NAMALWA (cell line): ENCODE data around the gene BTK.

Experiments
- DNase-seq: peaks from one replicate; pipeline ENCODE4 v3.0.0-alpha.2; 2015; ENCODE audit warnings: low spot score

Gene BTK

GRCh38 chrX:101385795-101386541 lies at the start of gene BTK:
BTK (minus strand) TSS chrX:101386191; CDS start chrX:101375284, 10,907 bp downstream.
- DNase-seq: peak; percentile 74

- DNase-seq: no peak
These were observed 44.6 kb upstream of the BTK start for GRCh38 chrX:101430457-101431078.

- DNase-seq: no peak
These were observed 43.9 kb upstream of the BTK start for GRCh38 chrX:101429934-101430333.

- DNase-seq: no peak
These were observed 42.0 kb upstream of the BTK start for GRCh38 chrX:101427954-101428353.

- DNase-seq: no peak
These were observed 33.5 kb upstream of the BTK start for GRCh38 chrX:101419489-101419888.

- DNase-seq: no peak
These were observed 32.2 kb upstream of the BTK start for GRCh38 chrX:101417981-101418841.

- no peak for DNase-seq
These were observed 31.2 kb upstream of the BTK start for GRCh38 chrX:101417190-101417589.

- DNase-seq: no peak
These were observed 30.7 kb upstream of the BTK start for GRCh38 chrX:101416691-101417090.

GRCh38 chrX:101415180-101416145 lies 29.5 kb upstream of the BTK start:
- peak; percentile 66 for DNase-seq

GRCh38 chrX:101411984-101412383 lies 26.0 kb upstream of the BTK start:
- DNase-seq: no peak

- DNase-seq: no peak
These were observed 24.5 kb upstream of the BTK start for GRCh38 chrX:101410461-101410860.

- no peak for DNase-seq
These were observed 23.1 kb upstream of the BTK start for GRCh38 chrX:101409043-101409442.

- no peak for DNase-seq
These were observed 22.5 kb upstream of the BTK start for GRCh38 chrX:101408532-101408841.

- DNase-seq: peak; percentile 98
These were observed 21.9 kb upstream of the BTK start, which contains the start of the genes GLA and HNRNPH2 for GRCh38 chrX:101407748-101408531. GLA (minus strand) TSS chrX:101407925; CDS start chrX:101407903, 22 bp downstream. HNRNPH2 (plus strand) TSS chrX:101408222; CDS start chrX:101411989, 3,767 bp downstream.

GRCh38 chrX:101407167-101407747 lies 21.3 kb upstream of the BTK start:
- DNase-seq: peak; percentile 59

- no peak for DNase-seq
These were observed 13.8 kb upstream of the BTK start for GRCh38 chrX:101399825-101400224.

- DNase-seq: no peak
These were observed 12.7 kb upstream of the BTK start for GRCh38 chrX:101398694-101399093.

GRCh38 chrX:101397779-101398178 lies 11.8 kb upstream of the BTK start:
- DNase-seq: no peak

- DNase-seq: no peak
These were observed 9.8 kb upstream of the BTK start for GRCh38 chrX:101395789-101396188.

GRCh38 chrX:101394372-101394771 lies 8.4 kb upstream of the BTK start:
- no peak for DNase-seq
